MM.1S (cell line): ENCODE results near the gene DUSP28.

ENCODE experiments used
- DNase-seq: peaks from one replicate; pipeline ENCODE4 v3.0.0-alpha.2; 2015
- H2AFZ ChIP-seq: fragments of 300-600 bp; sonication (generic); 2 replicates; pipeline ENCODE4 v1.6.0; 2016; ENCODE audit warnings: antibody characterized with exemption, low read length
- H3F3A ChIP-seq: fragments of 300-600 bp; sonication (generic); 2 replicates; pipeline ENCODE4 v1.6.1; 2016; ENCODE audit warnings: mild to moderate bottlenecking, antibody characterized with exemption, low read length, moderate library complexity, mixed read lengths; ENCODE audit not compliant: insufficient read depth
- H3K27ac ChIP-seq: fragments of 300-600 bp; sonication (generic); 2 replicates; pipeline ENCODE4 v1.5.1; 2016; ENCODE audit warnings: mild to moderate bottlenecking, low read length
- H3K27me3 ChIP-seq: fragments of 300-600 bp; sonication (generic); replicated peaks from 2 replicates; pipeline ENCODE4 v1.6.0; 2016; ENCODE audit warnings: low read length; ENCODE audit not compliant: insufficient read depth
- H3K36me3 ChIP-seq: fragments of 300-600 bp; sonication (generic); replicated peaks from 2 replicates; pipeline ENCODE4 v1.6.1; 2016; ENCODE audit warnings: mild to moderate bottlenecking, low read length, mixed read lengths; ENCODE audit not compliant: insufficient read depth
- H3K4me1 ChIP-seq: fragments of 300-600 bp; sonication (generic); 2 replicates; pipeline ENCODE4 v1.6.1; 2016; ENCODE audit warnings: low read length, mixed read lengths
- H3K4me2 ChIP-seq: fragments of 300-600 bp; sonication (generic); 2 replicates; pipeline ENCODE4 v1.6.0; 2016; ENCODE audit warnings: low read depth, low read length
- H3K4me3 ChIP-seq: fragments of 300-600 bp; sonication (generic); 2 replicates; pipeline ENCODE4 v1.5.1; 2016; ENCODE audit warnings: low read length, mixed read lengths
- H3K79me2 ChIP-seq: fragments of 300-600 bp; sonication (generic); 2 replicates; pipeline ENCODE4 v1.6.1; 2016; ENCODE audit warnings: mixed run types, low read length, mixed read lengths
- H3K9ac ChIP-seq: fragments of 300-600 bp; sonication (generic); 2 replicates; pipeline ENCODE4 v1.6.1; 2016; ENCODE audit warnings: low read length, mixed read lengths
- H3K9me2 ChIP-seq: fragments of 300-600 bp; sonication (generic); replicated peaks from 2 replicates; pipeline ENCODE4 v1.6.1; 2016; ENCODE audit warnings: mild to moderate bottlenecking, low read length, mixed read lengths; ENCODE audit not compliant: insufficient read depth
- H3K9me3 ChIP-seq: fragments of 300-600 bp; sonication (generic); replicated peaks from 2 replicates; pipeline ENCODE4 v1.6.1; 2016; ENCODE audit warnings: mild to moderate bottlenecking, low read length, mixed read lengths; ENCODE audit not compliant: insufficient read depth
- H4K20me1 ChIP-seq: fragments of 300-600 bp; sonication (generic); 2 replicates; pipeline ENCODE4 v1.6.1; 2016; ENCODE audit warnings: mild to moderate bottlenecking, low read length, moderate library complexity, mixed read lengths; ENCODE audit not compliant: insufficient read depth
- CTCF ChIP-seq: fragments of 300-600 bp; sonication (generic); IDR thresholded peaks from 2 replicates; pipeline ENCODE4 v1.5.1; 2016; ENCODE audit warnings: antibody characterized with exemption, low read length, mixed read lengths
- EZH2 ChIP-seq: fragments of 300-600 bp; sonication (generic); optimal IDR thresholded peaks from 2 replicates; pipeline ENCODE3; 2017; ENCODE audit warnings: low read depth, mild to moderate bottlenecking, antibody characterized with exemption, low read length, mixed read lengths
- EZH2phosphoT487 ChIP-seq: fragments of 300-600 bp; sonication (generic); IDR thresholded peaks from 2 replicates; pipeline ENCODE4 v1.6.1; 2018; ENCODE audit warnings: antibody characterized with exemption, low read length

The DUSP28 gene

GRCh38 chr2:240529344-240529999 is 30.7 kb upstream of the DUSP28 start:
- Histone ChIP-seq H3K27me3 (no peaks in the 10 kb centered on the region), H3K27ac (no peak overlapping the region), H3K4me2 (no peak overlapping the region), H4K20me1 (no peaks in the 10 kb centered on the region), H3K9ac (no peak overlapping the region), H3K9me3 (no peaks in the 10 kb centered on the region), H3K9me2 (no peaks in the 10 kb centered on the region), H2AFZ (no peak overlapping the region), H3K4me3 (no peak overlapping the region), H3K4me1 (no peaks in the 10 kb centered on the region), H3F3A (no peaks in the 10 kb centered on the region), H3K79me2 (0 out of 2 replicates have a peak, but pooled peaks cover 2% of the 10 kb centered on the region), H3K36me3 (peaks cover 2% of the 10 kb centered on the region; the same call in 1 of the 2 replicates)
- no peak for DNase-seq
- TF ChIP-seq EZH2phosphoT487 = no peak
- TF ChIP-seq EZH2 = no peak
- no peak for TF ChIP-seq CTCF

- Histone ChIP-seq H3K79me2 (0 out of 2 replicates have a peak, but pooled peaks cover 2% of the 10 kb centered on the region), H2AFZ (no peak overlapping the region), H3F3A (no peaks in the 10 kb centered on the region), H3K4me3 (no peak overlapping the region), H3K9me3 (no peaks in the 10 kb centered on the region), H4K20me1 (no peaks in the 10 kb centered on the region), H3K4me2 (no peak overlapping the region), H3K9me2 (no peaks in the 10 kb centered on the region), H3K9ac (no peak overlapping the region), H3K27ac (no peak overlapping the region), H3K4me1 (no peaks in the 10 kb centered on the region), H3K27me3 (no peaks in the 10 kb centered on the region), H3K36me3 (peaks cover 2% of the 10 kb centered on the region; the same call in 1 of the 2 replicates)
- no peak for DNase-seq
- TF ChIP-seq EZH2 = no peak
- TF ChIP-seq EZH2phosphoT487 = no peak
- no peak for TF ChIP-seq CTCF
These were observed 30.0 kb upstream of the DUSP28 start for GRCh38 chr2:240530181-240530580.

- H3K27ac ChIP-seq = no peak overlapping the region
- H3K9me2 ChIP-seq = no peaks in the 10 kb centered on the region
- no peaks in the 10 kb centered on the region for H4K20me1 ChIP-seq
- H3K4me3 ChIP-seq = no peak overlapping the region
- H3K4me1 ChIP-seq = no peaks in the 10 kb centered on the region
- no peak overlapping the region for H3K9ac ChIP-seq
- H3K79me2 ChIP-seq = 0 out of 2 replicates have a peak, but pooled peaks cover 2% of the 10 kb centered on the region
- DNase-seq = no peak
- no peak overlapping the region for H2AFZ ChIP-seq
- H3K27me3 ChIP-seq = no peaks in the 10 kb centered on the region
- H3K36me3 ChIP-seq = peaks cover 2% of the 10 kb centered on the region; the same call in 1 of the 2 replicates
- no peak overlapping the region for H3K4me2 ChIP-seq
- TF ChIP-seq EZH2phosphoT487 (no peak), EZH2 (no peak), CTCF (no peak)
- no peaks in the 10 kb centered on the region for H3F3A ChIP-seq
- no peaks in the 10 kb centered on the region for H3K9me3 ChIP-seq
These were observed 29.1 kb upstream of the DUSP28 start for GRCh38 chr2:240531038-240531437.
